MM.1S (cell line): ENCODE measurements around the gene TMC4.

Source experiments
- CTCF ChIP-seq: fragments of 300-600 bp; sonication (generic); IDR thresholded peaks from 2 replicates; pipeline ENCODE4 v1.5.1; 2016; ENCODE audit warnings: antibody characterized with exemption, low read length, mixed read lengths
- EZH2 ChIP-seq: fragments of 300-600 bp; sonication (generic); optimal IDR thresholded peaks from 2 replicates; pipeline ENCODE3; 2017; ENCODE audit warnings: low read depth, mild to moderate bottlenecking, antibody characterized with exemption, low read length, mixed read lengths

GRCh38 chr19:54208784-54209057 is 35.8 kb upstream of the TMC4 start:
- no peak for TF ChIP-seq CTCF
- no peak for TF ChIP-seq EZH2
